Neural progenitor cell (in vitro differentiated cells): ENCODE results near the gene CTNNBL1. TPM values are rescaled to one million over a fixed set of nuclear protein-coding genes. Genes with fewer than 3 reads are reported as not detected.

Source experiments
- DNase-seq: peaks from one replicate; pipeline ENCODE4 v3.0.0-alpha.2; 2016; ENCODE audit warnings: low spot score
- H2AFZ ChIP-seq: fragments of 200-600 bp; sonication (generic); replicated peaks from 2 replicates; pipeline ENCODE4 v1.6.1; 2016; ENCODE audit warnings: antibody characterized with exemption
- H3F3A ChIP-seq: fragments of 200-600 bp; sonication (generic); 2 replicates; pipeline ENCODE4 v1.6.1; 2016; ENCODE audit warnings: antibody characterized with exemption, low read depth
- H3K27ac ChIP-seq: fragments of 200-600 bp; sonication (generic); 2 replicates; pipeline ENCODE4 v1.5.1; 2016; ENCODE audit warnings: mild to moderate bottlenecking
- H3K27me3 ChIP-seq: fragments of 200-600 bp; sonication (generic); 2 replicates; pipeline ENCODE4 v1.6.1; 2016; ENCODE audit warnings: mild to moderate bottlenecking, moderate library complexity
- H3K36me3 ChIP-seq: fragments of 200-600 bp; sonication (generic); 2 replicates; pipeline ENCODE4 v1.5.1; 2016
- H3K4me1 ChIP-seq: fragments of 200-600 bp; sonication (generic); 2 replicates; pipeline ENCODE4 v1.6.1; 2016; ENCODE audit warnings: mixed run types
- H3K4me2 ChIP-seq: fragments of 200-600 bp; sonication (generic); 2 replicates; pipeline ENCODE4 v1.6.1; 2016
- H3K4me3 ChIP-seq: fragments of 200-600 bp; sonication (generic); 2 replicates; pipeline ENCODE4 v1.5.1; 2016
- H3K79me2 ChIP-seq: fragments of 200-600 bp; sonication (generic); 2 replicates; pipeline ENCODE4 v1.6.1; 2016; ENCODE audit warnings: low read depth
- H3K9ac ChIP-seq: fragments of 200-600 bp; sonication (generic); 2 replicates; pipeline ENCODE4 v1.6.1; 2016
- H3K9me3 ChIP-seq: fragments of 200-600 bp; sonication (generic); 2 replicates; pipeline ENCODE4 v1.5.1; 2016; ENCODE audit warnings: low read depth
- H4K20me1 ChIP-seq: fragments of 200-600 bp; sonication (generic); 2 replicates; pipeline ENCODE4 v1.6.1; 2016; ENCODE audit warnings: low read depth
- H3K27ac Mint-ChIP-seq: 3 replicates; pipeline ENCODE4 v1.8.0; 2021; ENCODE audit warnings: mixed read lengths
- H3K27me3 Mint-ChIP-seq: 2 replicates; pipeline ENCODE4 v1.8.0; 2022; ENCODE audit warnings: low read depth, mild to moderate bottlenecking, inconsistent platforms, moderate library complexity, mixed read lengths; ENCODE audit not compliant: insufficient read depth
- H3K36me3 Mint-ChIP-seq: 3 replicates; pipeline ENCODE4 v1.8.0; 2021; ENCODE audit warnings: mixed read lengths
- H3K4me1 Mint-ChIP-seq: 3 replicates; pipeline ENCODE4 v1.8.0; 2021; ENCODE audit warnings: mixed read lengths
- H3K4me3 Mint-ChIP-seq: 3 replicates; pipeline ENCODE4 v1.8.0; 2021; ENCODE audit warnings: mild to moderate bottlenecking, moderate library complexity, mixed read lengths
- H3K9me3 Mint-ChIP-seq: 3 replicates; pipeline ENCODE4 v1.8.0; 2020; ENCODE audit warnings: mixed read lengths
- CTCF ChIP-seq: fragments of 200-600 bp; sonication (generic); IDR thresholded peaks from 2 replicates; pipeline ENCODE4 v1.5.1; 2017; ENCODE audit warnings: antibody characterized with exemption, mild to moderate bottlenecking
- EZH2 ChIP-seq: fragments of 200-600 bp; sonication (generic); IDR thresholded peaks from 2 replicates; pipeline ENCODE4 v1.6.1; 2017; ENCODE audit warnings: antibody characterized with exemption, mild to moderate bottlenecking, moderate library complexity
- EZH2phosphoT487 ChIP-seq: fragments of 200-600 bp; sonication (generic); IDR thresholded peaks from 2 replicates; pipeline ENCODE4 v1.6.1; 2017; ENCODE audit warnings: antibody characterized with exemption
- total RNA-seq: library from RNA; depleted of rRNA; stranded (reverse); fragments of >200 nt; gene quantifications from 2 replicates; pipeline ENCODE4 v1.2.3, GENCODE V29; 2015; ENCODE audit warnings: low replicate concordance

Gene CTNNBL1
- total RNA-seq, 1 donor from 2014 or later: 54.5 TPM

GRCh38 chr20:37920270-37920669 lies 226.4 kb downstream of the CTNNBL1 start:
- Histone ChIP-seq H3K79me2 (no peaks in the 10 kb centered on the region), H3K36me3 (no peaks in the 10 kb centered on the region), H3K27ac (no peak overlapping the region), H3K4me2 (no peak overlapping the region), H2AFZ (no peak overlapping the region), H3K27me3 (no peaks in the 10 kb centered on the region), H3K4me3 (no peak overlapping the region), H3F3A (peaks cover 47% of the 10 kb centered on the region), H3K9ac (no peak overlapping the region), H3K4me1 (peaks cover 50% of the 10 kb centered on the region), H3K9me3 (no peaks in the 10 kb centered on the region), H4K20me1 (no peaks in the 10 kb centered on the region)
- H3K4me1 Mint-ChIP-seq: peaks cover 43% of the 10 kb centered on the region
- no peak for TF ChIP-seq EZH2phosphoT487
- TF ChIP-seq EZH2: no peak
- no peak for TF ChIP-seq CTCF
- peaks cover 6% of the 10 kb centered on the region for H3K27me3 Mint-ChIP-seq
- no peak for DNase-seq
- no peaks in the 10 kb centered on the region for H3K36me3 Mint-ChIP-seq
- H3K9me3 Mint-ChIP-seq: no peaks in the 10 kb centered on the region
- no peak overlapping the region for H3K27ac Mint-ChIP-seq
- no peak overlapping the region for H3K4me3 Mint-ChIP-seq

GRCh38 chr20:37920679-37921322 lies 227.0 kb downstream of the CTNNBL1 start:
- H3K9me3 Mint-ChIP-seq: no peaks in the 10 kb centered on the region
- H3K9ac ChIP-seq: no peak overlapping the region
- peaks cover 44% of the 10 kb centered on the region for H3K4me1 ChIP-seq
- H3K27me3 ChIP-seq: no peaks in the 10 kb centered on the region
- H3K4me3 ChIP-seq: no peak overlapping the region
- H3F3A ChIP-seq: peaks cover 42% of the 10 kb centered on the region
- no peaks in the 10 kb centered on the region for H3K36me3 Mint-ChIP-seq
- peak overlapping the region; percentile 71 for H3K27ac Mint-ChIP-seq
- H3K4me1 Mint-ChIP-seq: peaks cover 40% of the 10 kb centered on the region
- no peak overlapping the region for H3K4me2 ChIP-seq
- no peaks in the 10 kb centered on the region for H3K9me3 ChIP-seq
- DNase-seq: no peak
- peaks cover 6% of the 10 kb centered on the region for H3K27me3 Mint-ChIP-seq
- TF ChIP-seq EZH2phosphoT487: no peak
- TF ChIP-seq EZH2: no peak
- no peak for TF ChIP-seq CTCF
- H3K36me3 ChIP-seq: no peaks in the 10 kb centered on the region
- no peak overlapping the region for H2AFZ ChIP-seq
- H4K20me1 ChIP-seq: no peaks in the 10 kb centered on the region
- H3K27ac ChIP-seq: no peak overlapping the region
- H3K79me2 ChIP-seq: no peaks in the 10 kb centered on the region
- H3K4me3 Mint-ChIP-seq: no peak overlapping the region

- Mint-ChIP-seq H3K36me3 (no peaks in the 10 kb centered on the region), H3K9me3 (no peaks in the 10 kb centered on the region), H3K27me3 (peaks cover 6% of the 10 kb centered on the region), H3K4me3 (no peak overlapping the region), H3K4me1 (peaks cover 33% of the 10 kb centered on the region), H3K27ac (no peak overlapping the region)
- no peak overlapping the region for H3K4me2 ChIP-seq
- H3K27me3 ChIP-seq: no peaks in the 10 kb centered on the region
- DNase-seq: no peak
- peaks cover 35% of the 10 kb centered on the region for H3F3A ChIP-seq
- peaks cover 38% of the 10 kb centered on the region for H3K4me1 ChIP-seq
- no peaks in the 10 kb centered on the region for H4K20me1 ChIP-seq
- no peaks in the 10 kb centered on the region for H3K79me2 ChIP-seq
- H3K27ac ChIP-seq: no peak overlapping the region
- H3K9me3 ChIP-seq: no peaks in the 10 kb centered on the region
- H2AFZ ChIP-seq: no peak overlapping the region
- TF ChIP-seq EZH2: no peak
- TF ChIP-seq CTCF: no peak
- no peak for TF ChIP-seq EZH2phosphoT487
- H3K9ac ChIP-seq: no peak overlapping the region
- no peak overlapping the region for H3K4me3 ChIP-seq
- H3K36me3 ChIP-seq: no peaks in the 10 kb centered on the region
Observed at GRCh38 chr20:37921341-37921929, 227.6 kb downstream of the CTNNBL1 start.

Other genes with a start within 250 kb of the CTNNBL1 start
- gene NNAT, start 172.8 kb upstream of the CTNNBL1 start, total RNA-seq: 0.37 TPM in 1 of 2 replicates, not detected in the other
- gene BLCAP, start 166.2 kb upstream of the CTNNBL1 start, total RNA-seq: 46.4 and 74.3 TPM in 2 replicates
- 2.9 and 13.8 TPM in 2 replicates for gene VSTM2L, start 209.1 kb downstream of the CTNNBL1 start, total RNA-seq